Breast epithelium (tissue), 4 donors: ENCODE measurements around the gene PTPRA. TPM values are rescaled to one million over a fixed set of nuclear protein-coding genes. Genes with fewer than 3 reads are reported as not detected.
"Not testable (repeated sequence)": the region's sequence is repeated elsewhere in the genome, so short reads cannot be mapped to it uniquely, and the experiment has no call there.

Experiments used
- DNase-seq, 2 donors: peaks; one replicate each; pipeline ENCODE4 v3.0.0-alpha.2; 2019; ENCODE audit warnings: low spot score in 2 of 2
- H3K27ac ChIP-seq, 2 donors: fragments of 200-600 bp; sonication (generic) in 1 of 2; one replicate each; pipeline ENCODE4 v1.5.1; 2016 to 2019; ENCODE audit warnings: mild to moderate bottlenecking in 1 of 2
- H3K27me3 ChIP-seq, 2 donors: fragments of 200-600 bp; sonication (generic) in 1 of 2; one replicate each; pipeline versions ENCODE4 v1.5.1 to v1.6.0; 2017 to 2019; ENCODE audit warnings: control low read depth in 1 of 2, mild to moderate bottlenecking in 1 of 2
- H3K36me3 ChIP-seq: fragments of 200-600 bp; one replicate; pipeline ENCODE4 v1.5.1; 2019
- H3K4me1 ChIP-seq, 2 donors: fragments of 200-600 bp; sonication (generic); one replicate each; pipeline ENCODE4 v1.5.1; 2016 to 2019; ENCODE audit warnings: control low read depth in 1 of 2
- H3K4me3 ChIP-seq, 3 donors: fragments of 200-600 bp; sonication (generic); 1 replicate in 2 of 3; 2 replicates in 1 of 3; pipeline ENCODE4 v1.5.1; 2016 to 2019; ENCODE audit warnings: mild to moderate bottlenecking in 3 of 3, moderate library complexity in 2 of 3
- H3K9me3 ChIP-seq, 2 donors: fragments of 200-600 bp; sonication (generic) in 1 of 2; one replicate each; pipeline ENCODE4 v1.5.1; 2016 to 2019; ENCODE audit warnings: control low read depth in 1 of 2
- POLR2A ChIP-seq: fragments of 450-650 bp; IDR thresholded peaks from one replicate; pipeline ENCODE4 v1.6.1; 2016; ENCODE audit warnings: antibody characterized with exemption, mild to moderate bottlenecking, moderate library complexity
- POLR2AphosphoS5 ChIP-seq, 3 donors: sonication (generic); formaldehyde crosslinking; IDR thresholded peaks; one replicate each; pipeline ENCODE4 v1.6.1; 2017; ENCODE audit warnings: antibody characterized with exemption in 3 of 3
- intact Hi-C: fragments of 100-400 bp; cut with DNase I; formaldehyde crosslinking; loops from one replicate; pipeline ENCODE4 v1.15.1; 2023; ENCODE audit warnings: low total_unique reads
- total RNA-seq, 3 donors: library from RNA; depleted of rRNA; stranded (reverse); fragments of >200 nt; gene quantifications; one replicate each; pipeline ENCODE4 v1.1.0, GENCODE V29; 2016
- TF ChIP-seq, protein P1 (sequence below), 3 donors: fragments of 450-650 bp; IDR thresholded peaks; one replicate each; pipeline ENCODE4 v1.5.1; 2016 to 2017; ENCODE audit warnings: antibody characterized with exemption in 3 of 3, mild to moderate bottlenecking in 3 of 3, moderate library complexity in 3 of 3

Gene PTPRA
- total RNA-seq, 3 donors from 2014 or later, result 89.1 to 102 (median 96.0) TPM

- no peak overlapping the region for H3K4me3 ChIP-seq
- H3K27ac ChIP-seq, result no peak overlapping the region
- H3K9me3 ChIP-seq, result peaks cover 0 to 3% of the 10 kb centered on the region in 2 donors
- no peaks in the 10 kb centered on the region for H3K36me3 ChIP-seq
- H3K27me3 ChIP-seq, result no peaks in the 10 kb centered on the region
- TF ChIP-seq, protein P1, sequence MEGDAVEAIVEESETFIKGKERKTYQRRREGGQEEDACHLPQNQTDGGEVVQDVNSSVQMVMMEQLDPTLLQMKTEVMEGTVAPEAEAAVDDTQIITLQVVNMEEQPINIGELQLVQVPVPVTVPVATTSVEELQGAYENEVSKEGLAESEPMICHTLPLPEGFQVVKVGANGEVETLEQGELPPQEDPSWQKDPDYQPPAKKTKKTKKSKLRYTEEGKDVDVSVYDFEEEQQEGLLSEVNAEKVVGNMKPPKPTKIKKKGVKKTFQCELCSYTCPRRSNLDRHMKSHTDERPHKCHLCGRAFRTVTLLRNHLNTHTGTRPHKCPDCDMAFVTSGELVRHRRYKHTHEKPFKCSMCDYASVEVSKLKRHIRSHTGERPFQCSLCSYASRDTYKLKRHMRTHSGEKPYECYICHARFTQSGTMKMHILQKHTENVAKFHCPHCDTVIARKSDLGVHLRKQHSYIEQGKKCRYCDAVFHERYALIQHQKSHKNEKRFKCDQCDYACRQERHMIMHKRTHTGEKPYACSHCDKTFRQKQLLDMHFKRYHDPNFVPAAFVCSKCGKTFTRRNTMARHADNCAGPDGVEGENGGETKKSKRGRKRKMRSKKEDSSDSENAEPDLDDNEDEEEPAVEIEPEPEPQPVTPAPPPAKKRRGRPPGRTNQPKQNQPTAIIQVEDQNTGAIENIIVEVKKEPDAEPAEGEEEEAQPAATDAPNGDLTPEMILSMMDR (IDR thresholded peaks at IDR 0.05), result no peak
- no peak for TF ChIP-seq POLR2A
- no peak for TF ChIP-seq POLR2AphosphoS5 (IDR thresholded peaks at IDR 0.05)
- H3K4me1 ChIP-seq, result no peaks in the 10 kb centered on the region
- intact Hi-C loops, result no loop called here
- DNase-seq, result no peak
These were observed 19.1 kb downstream of the PTPRA start for GRCh38 chr20:2892376-2892775.

DNA sequence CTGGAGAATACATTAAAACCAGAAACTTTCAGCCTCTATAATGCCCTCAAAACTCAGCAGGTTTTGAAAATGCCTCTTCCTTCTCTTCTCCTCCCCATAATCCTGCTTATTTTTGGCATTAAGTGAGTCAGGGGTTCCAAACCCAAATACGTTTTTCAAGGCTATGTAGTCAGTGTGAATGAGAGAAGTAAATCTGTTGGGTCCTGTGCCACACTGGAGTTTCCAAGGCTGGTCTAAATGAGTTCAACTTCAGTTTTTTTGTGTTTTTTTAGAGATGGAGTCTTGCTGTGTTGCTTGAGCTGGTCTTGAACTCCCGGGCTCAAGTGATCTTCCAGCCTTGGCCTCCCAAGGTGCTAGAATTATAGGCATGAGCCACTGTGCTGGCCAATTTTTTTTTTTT is 20.9 kb downstream of the PTPRA start:
- Histone ChIP-seq H3K27ac (no peak overlapping the region), H3K4me1 (no peaks in the 10 kb centered on the region), H3K4me3 (no peak overlapping the region), H3K9me3 (peaks cover 0 to 3% of the 10 kb centered on the region in 2 donors), H3K27me3 (no peaks in the 10 kb centered on the region), H3K36me3 (no peaks in the 10 kb centered on the region)
- TF ChIP-seq, protein P1 (IDR thresholded peaks at IDR 0.05), result no peak
- TF ChIP-seq POLR2AphosphoS5 (IDR thresholded peaks at IDR 0.05), result no peak
- TF ChIP-seq POLR2A, result no peak
- intact Hi-C loops, result no loop called here
- no peak for DNase-seq

DNA sequence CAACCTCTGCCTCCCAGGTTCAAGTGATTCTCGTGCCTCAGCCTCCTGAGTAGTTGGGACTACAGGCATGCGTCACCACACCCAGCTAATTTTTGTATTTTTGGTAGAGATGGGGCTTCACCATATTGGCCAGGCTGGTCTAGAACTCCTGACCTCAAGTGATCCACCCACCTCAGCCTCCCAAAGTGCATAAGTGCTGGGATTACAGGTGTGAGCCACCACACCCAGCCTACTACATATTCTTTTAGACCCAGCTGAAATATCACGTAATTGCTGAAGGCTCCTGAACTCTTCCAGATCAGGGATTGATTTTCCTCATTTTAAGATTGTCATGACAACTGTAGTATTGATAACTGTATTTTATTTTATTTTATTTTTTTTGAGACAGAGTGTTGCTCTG is 21.9 kb downstream of the PTPRA start:
- H3K27ac ChIP-seq, H3K27me3 ChIP-seq, H3K4me1 ChIP-seq, H3K36me3 ChIP-seq, DNase-seq, H3K9me3 ChIP-seq, intact Hi-C loops, H3K4me3 ChIP-seq: not testable (repeated sequence)

GRCh38 chr20:2899243-2899642 is 26.0 kb downstream of the PTPRA start:
- H3K27me3 ChIP-seq, result no peaks in the 10 kb centered on the region
- H3K4me3 ChIP-seq, result no peak overlapping the region
- no peaks in the 10 kb centered on the region for H3K4me1 ChIP-seq
- TF ChIP-seq POLR2AphosphoS5 (IDR thresholded peaks at IDR 0.05) (no peak), POLR2A (no peak)
- TF ChIP-seq, protein P1 (IDR thresholded peaks at IDR 0.05), result no peak
- H3K27ac ChIP-seq, result no peak overlapping the region
- peaks cover 0 to 3% of the 10 kb centered on the region in 2 donors for H3K9me3 ChIP-seq
- intact Hi-C loops, result no loop called here
- H3K36me3 ChIP-seq, result no peaks in the 10 kb centered on the region
- DNase-seq, result no peak

GRCh38 chr20:2900845-2901592 is 27.7 kb downstream of the PTPRA start:
- intact Hi-C loops, result no loop called here
- H3K4me1 ChIP-seq, result no peaks in the 10 kb centered on the region
- no peak overlapping the region for H3K27ac ChIP-seq
- no peak overlapping the region for H3K4me3 ChIP-seq
- H3K9me3 ChIP-seq, result no peaks in the 10 kb centered on the region
- no peaks in the 10 kb centered on the region for H3K36me3 ChIP-seq
- no peak for TF ChIP-seq POLR2AphosphoS5 (IDR thresholded peaks at IDR 0.05)
- TF ChIP-seq POLR2A, result no peak
- TF ChIP-seq, protein P1 (IDR thresholded peaks at IDR 0.05), result no peak
- no peaks in the 10 kb centered on the region for H3K27me3 ChIP-seq
- no peak for DNase-seq
